ENCODE data around the gene TAS2R1.
"Not testable (repeated sequence)": the region's sequence is repeated elsewhere in the genome, so short reads cannot be mapped to it uniquely, and the experiment has no call there.

Gene TAS2R1

GRCh38 chr5:9599391-9599790, 30.8 kb downstream of the TAS2R1 start:
- FAIRE-seq (no peak), DNase-seq (ENCODE audit: insufficient read length) (no peak)
- no peak for TF ChIP-seq POLR2AphosphoS5 (IDR thresholded peaks at IDR 0.05; ENCODE audit: low read depth, low read length)
- no peak for TF ChIP-seq TAF1 (IDR thresholded peaks at IDR 0.05; ENCODE audit: borderline replicate concordance, low read depth, low read length)
- no peak for TF ChIP-seq POLR2A (IDR thresholded peaks at IDR 0.05; ENCODE audit: low read depth, low read length)

GRCh38 chr5:9598329-9598728, 31.8 kb downstream of the TAS2R1 start:
- not testable (repeated sequence) for DNase-seq (ENCODE audit: insufficient read length)
- peak; percentile 50 for FAIRE-seq

GRCh38 chr5:9597322-9597721, 32.8 kb downstream of the TAS2R1 start:
- not testable (repeated sequence) for DNase-seq (ENCODE audit: insufficient read length)
- FAIRE-seq: peak; percentile 38

GRCh38 chr5:9596824-9597223, 33.3 kb downstream of the TAS2R1 start:
- FAIRE-seq (no peak), DNase-seq (ENCODE audit: insufficient read length) (no peak)
- TF ChIP-seq TAF1 (IDR thresholded peaks at IDR 0.05; ENCODE audit: borderline replicate concordance, low read depth, low read length): no peak
- no peak for TF ChIP-seq POLR2A (IDR thresholded peaks at IDR 0.05; ENCODE audit: low read depth, low read length)
- TF ChIP-seq POLR2AphosphoS5 (IDR thresholded peaks at IDR 0.05; ENCODE audit: low read depth, low read length): no peak

GRCh38 chr5:9596171-9596780, 33.9 kb downstream of the TAS2R1 start:
- DNase-seq (ENCODE audit: insufficient read length) (no peak), FAIRE-seq (no peak)
- no peak for TF ChIP-seq POLR2AphosphoS5 (IDR thresholded peaks at IDR 0.05; ENCODE audit: low read depth, low read length)
- TF ChIP-seq TAF1 (IDR thresholded peaks at IDR 0.05; ENCODE audit: borderline replicate concordance, low read depth, low read length): no peak
- no peak for TF ChIP-seq POLR2A (IDR thresholded peaks at IDR 0.05; ENCODE audit: low read depth, low read length)

GRCh38 chr5:9594913-9595312, 35.2 kb downstream of the TAS2R1 start:
- TF ChIP-seq TAF1 (IDR thresholded peaks at IDR 0.05; ENCODE audit: borderline replicate concordance, low read depth, low read length) (no peak), POLR2AphosphoS5 (IDR thresholded peaks at IDR 0.05; ENCODE audit: low read depth, low read length) (no peak), POLR2A (IDR thresholded peaks at IDR 0.05; ENCODE audit: low read depth, low read length) (no peak)
- no peak for FAIRE-seq

GRCh38 chr5:9589049-9589835, 40.9 kb downstream of the TAS2R1 start:
- DNase-seq (ENCODE audit: insufficient read length): no peak
- no peak for TF ChIP-seq POLR2A (IDR thresholded peaks at IDR 0.05; ENCODE audit: low read depth, low read length)
- no peak for TF ChIP-seq TAF1 (IDR thresholded peaks at IDR 0.05; ENCODE audit: borderline replicate concordance, low read depth, low read length)
- TF ChIP-seq POLR2AphosphoS5 (IDR thresholded peaks at IDR 0.05; ENCODE audit: low read depth, low read length): no peak
- FAIRE-seq: no peak

More at GRCh38 chr5:9594913-9595312, 35.2 kb downstream of the TAS2R1 start:
- no peak for DNase-seq (ENCODE audit: insufficient read length)

GRCh38 chr5:9588254-9588653, 41.9 kb downstream of the TAS2R1 start:
- DNase-seq (ENCODE audit: insufficient read length) (no peak), FAIRE-seq (no peak)
- no peak for TF ChIP-seq POLR2A (IDR thresholded peaks at IDR 0.05; ENCODE audit: low read depth, low read length)
- TF ChIP-seq TAF1 (IDR thresholded peaks at IDR 0.05; ENCODE audit: borderline replicate concordance, low read depth, low read length): no peak
- TF ChIP-seq POLR2AphosphoS5 (IDR thresholded peaks at IDR 0.05; ENCODE audit: low read depth, low read length): no peak

- no peak for DNase-seq (ENCODE audit: insufficient read length)
- FAIRE-seq: no peak
- no peak for TF ChIP-seq POLR2A (IDR thresholded peaks at IDR 0.05; ENCODE audit: low read depth, low read length)
- no peak for TF ChIP-seq POLR2AphosphoS5 (IDR thresholded peaks at IDR 0.05; ENCODE audit: low read depth, low read length)
- no peak for TF ChIP-seq TAF1 (IDR thresholded peaks at IDR 0.05; ENCODE audit: borderline replicate concordance, low read depth, low read length)
Observed at GRCh38 chr5:9587135-9587534, 43.0 kb downstream of the TAS2R1 start.

GRCh38 chr5:9582406-9582805, 47.7 kb downstream of the TAS2R1 start:
- no peak for TF ChIP-seq POLR2A (IDR thresholded peaks at IDR 0.05; ENCODE audit: low read depth, low read length)
- TF ChIP-seq TAF1 (IDR thresholded peaks at IDR 0.05; ENCODE audit: borderline replicate concordance, low read depth, low read length): no peak
- no peak for TF ChIP-seq POLR2AphosphoS5 (IDR thresholded peaks at IDR 0.05; ENCODE audit: low read depth, low read length)
- FAIRE-seq: no peak
- no peak for DNase-seq (ENCODE audit: insufficient read length)

All from GM12892 (cell line).